HepG2 (cell line): ENCODE results near the gene FCHSD1. TPM values are rescaled to one million over a fixed set of nuclear protein-coding genes. Genes with fewer than 3 reads are reported as not detected.

Source experiments
- KAT8 ChIP-seq: IDR thresholded peaks from 2 replicates; pipeline ENCODE4 v1.6.1; 2016; ENCODE audit warnings: missing genetic modification reagents, missing compliant biosample characterization
- PRDM4 ChIP-seq: sonication (generic); formaldehyde crosslinking; IDR thresholded peaks from 2 replicates; pipeline ENCODE4 v1.9.0; 2021; ENCODE audit warnings: missing genetic modification reagents, borderline replicate concordance
- RERE ChIP-seq: IDR thresholded peaks from 2 replicates; pipeline ENCODE4 v1.6.1; 2016; ENCODE audit warnings: low read depth, missing genetic modification reagents, missing compliant biosample characterization
- ZBTB40 ChIP-seq, 2 experiments: fragments of 450-650 bp in 1 of 2; sonication (generic) in 1 of 2; formaldehyde crosslinking in 1 of 2; IDR thresholded peaks; 2 replicates each; pipeline versions ENCODE4 v1.6.1 to v1.8.0; 2016 to 2022; ENCODE audit warnings: antibody characterized with exemption in 1 of 2, mild to moderate bottlenecking in 1 of 2, missing genetic modification reagents in 1 of 2
- ZNF280D ChIP-seq: sonication (generic); formaldehyde crosslinking; IDR thresholded peaks from 2 replicates; pipeline ENCODE4 v1.5.1; 2020; ENCODE audit warnings: mild to moderate bottlenecking, missing genetic modification reagents
- ZNF776 ChIP-seq: sonication (generic); formaldehyde crosslinking; IDR thresholded peaks from 2 replicates; pipeline ENCODE4 v1.4.0; 2020; ENCODE audit warnings: mild to moderate bottlenecking, missing genetic modification reagents
- polyA plus RNA-seq, 8 experiments: library from polyadenylated mRNA; depleted of rRNA in 3 of 8; stranded (reverse) in 7 of 8; unstranded in 1 of 8; fragments of >200 nt; fragmentation: Illumina TruSeq in 4 of 8; extraction: Trizol in 4 of 8; gene quantifications; 2 replicates each; pipeline versions ENCODE4 v1.2.1 to v1.2.3, GENCODE V29; 2011 to 2016; ENCODE audit warnings: low read depth in 4 of 8, missing spikeins in 1 of 8, mixed read lengths in 1 of 8; ENCODE audit not compliant: insufficient read depth in 1 of 8
- total RNA-seq, 5 experiments: library from RNA; depleted of rRNA; stranded (reverse); fragments of >200 nt; fragmentation: Illumina TruSeq; extraction: Trizol; gene quantifications; 2 replicates each; pipeline ENCODE4 v1.2.3, GENCODE V29; 2016; ENCODE audit warnings: low read depth in 1 of 5

The FCHSD1 gene
- total and polyA plus RNA-seq, 2 of the 13 experiments (the other 11 are each of a cell fraction or from before 2014, with no cell fraction given): 5.5 to 15.4 TPM

GRCh38 chr5:141618804-141619554 lies 32.2 kb downstream of the FCHSD1 start, which contains the start of gene DIAPH1 (continued):
- peak; percentile 78; the same call in 1 of the 2 replicates for TF ChIP-seq ZNF280D (CRISPR knock-in tag)
- no peak for TF ChIP-seq ZBTB40 (IDR thresholded peaks at IDR 0.05)
- peak; percentile 51; the same call in 1 of the 2 replicates for TF ChIP-seq ZBTB40 (CRISPR knock-in tag; IDR thresholded peaks at IDR 0.05)
- TF ChIP-seq RERE (CRISPR knock-in tag): peak; percentile 59
- no peak for TF ChIP-seq PRDM4
- TF ChIP-seq ZNF776 (CRISPR knock-in tag): no peak
- TF ChIP-seq KAT8: peak; percentile 88
